Stimulated activated CD8-positive, alpha-beta memory T cell treated with anti-CD3 and anti-CD28 coated beads, Interleukin-12 subunit alpha, Interleukin-12 subunit beta, amount 100 ng/mL, for 24 hours (primary cell): ENCODE measurements around the gene FGFBP2.
"Not testable (repeated sequence)": the region's sequence is repeated elsewhere in the genome, so short reads cannot be mapped to it uniquely, and the experiment has no call there.

ENCODE experiments used
- DNase-seq: peaks from one replicate; pipeline ENCODE4 v3.0.0-alpha.2; 2020; ENCODE audit errors: extremely low read depth

Gene FGFBP2

DNA sequence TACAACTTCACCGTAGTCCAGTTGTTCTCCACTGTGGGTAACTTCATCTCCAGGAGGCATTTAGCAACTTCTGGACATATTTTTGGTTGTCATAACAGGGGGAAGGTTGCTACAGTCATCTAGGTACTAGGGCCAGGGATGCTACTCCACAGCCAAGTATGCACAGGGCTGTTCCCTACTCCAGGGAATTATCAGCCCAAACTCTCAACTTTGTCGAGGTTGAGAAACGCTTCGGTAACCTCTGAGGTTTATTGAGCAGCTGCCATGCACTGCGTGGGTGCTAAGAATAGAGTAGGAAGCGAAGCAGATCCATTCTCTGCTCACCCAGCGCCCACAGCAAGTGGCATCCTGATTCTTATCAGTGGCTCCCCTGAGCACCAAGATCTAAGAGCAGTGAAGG lies 32.7 kb downstream of the FGFBP2 start:
- DNase-seq, result no peak

DNA sequence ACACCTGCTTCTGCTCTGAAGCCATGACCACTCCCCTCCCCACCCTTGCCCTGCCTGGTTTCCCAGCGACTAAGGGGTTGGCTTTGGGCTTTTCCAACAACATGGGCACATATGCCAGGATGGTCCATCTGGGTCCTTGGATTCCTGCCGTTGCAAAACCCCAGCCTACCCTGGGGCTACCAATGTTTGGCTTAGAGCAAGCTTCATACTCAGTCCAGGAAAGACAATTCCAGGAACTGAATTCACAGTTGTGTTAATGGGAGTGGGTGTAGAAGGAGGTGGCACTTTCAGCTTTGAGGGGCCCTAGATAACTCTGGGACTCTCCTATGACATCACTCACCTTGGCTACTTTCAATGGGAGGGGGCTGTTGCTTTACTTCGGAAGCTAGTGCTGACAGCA lies 33.4 kb downstream of the FGFBP2 start:
- DNase-seq, result no peak

DNA sequence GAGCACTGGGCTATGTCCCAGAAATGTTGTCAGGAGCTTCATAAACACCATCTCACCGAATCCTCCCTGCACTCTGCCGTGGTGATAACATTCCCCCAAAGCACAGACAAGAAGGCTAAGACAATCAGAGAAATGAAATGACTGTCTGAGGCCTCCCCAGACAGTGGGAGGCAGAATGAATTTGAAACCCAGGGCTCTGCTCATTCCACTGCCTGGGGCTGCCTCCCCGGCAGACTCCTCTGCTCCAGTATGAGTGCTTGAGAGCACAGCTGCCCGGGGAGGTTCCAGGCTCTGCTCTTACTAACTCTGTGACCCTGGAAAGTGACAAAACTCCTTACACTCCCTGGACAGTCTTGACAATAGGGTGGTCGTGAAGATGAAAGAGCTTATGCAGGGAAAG lies 34.1 kb downstream of the FGFBP2 start:
- DNase-seq, result no peak

DNA sequence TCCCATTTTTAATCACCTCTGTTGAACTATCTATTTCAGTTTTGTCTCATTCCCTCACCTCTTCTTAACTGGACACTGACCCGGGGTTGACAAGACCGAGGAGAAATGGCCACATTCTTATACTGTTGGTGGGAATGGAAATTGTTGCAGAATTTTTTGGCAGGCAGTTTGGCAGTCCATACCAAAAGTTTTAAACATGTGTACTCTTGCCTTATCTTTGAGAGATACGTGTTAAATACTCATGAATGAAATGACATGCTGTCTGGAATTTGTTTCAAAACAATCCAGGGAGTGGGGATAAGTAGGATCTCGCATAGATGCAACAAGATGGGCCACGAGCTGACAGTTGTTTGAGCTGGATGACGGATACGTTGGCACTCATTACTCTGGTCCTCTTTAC lies 36.5 kb downstream of the FGFBP2 start:
- no peak for DNase-seq

DNA sequence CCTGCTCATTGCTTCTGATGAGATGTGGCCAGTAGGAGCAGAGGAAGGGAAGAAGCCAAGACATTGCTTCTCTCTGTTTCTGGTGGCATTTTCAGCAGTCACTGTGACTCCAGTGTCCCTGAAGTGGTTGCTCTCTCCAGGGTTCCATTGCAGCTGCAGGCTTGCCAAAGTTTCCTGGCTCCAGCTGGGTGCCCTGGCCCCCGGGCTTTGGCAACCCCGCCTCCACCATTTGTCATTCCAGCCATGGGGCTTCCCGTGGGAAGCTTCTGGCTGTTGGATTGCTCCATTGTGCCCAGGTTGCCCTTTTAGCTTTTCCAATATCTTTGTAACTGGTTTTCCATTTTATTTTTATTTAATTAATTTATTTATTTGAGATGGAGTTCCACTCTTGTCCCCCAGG lies 37.1 kb downstream of the FGFBP2 start:
- no peak for DNase-seq

DNA sequence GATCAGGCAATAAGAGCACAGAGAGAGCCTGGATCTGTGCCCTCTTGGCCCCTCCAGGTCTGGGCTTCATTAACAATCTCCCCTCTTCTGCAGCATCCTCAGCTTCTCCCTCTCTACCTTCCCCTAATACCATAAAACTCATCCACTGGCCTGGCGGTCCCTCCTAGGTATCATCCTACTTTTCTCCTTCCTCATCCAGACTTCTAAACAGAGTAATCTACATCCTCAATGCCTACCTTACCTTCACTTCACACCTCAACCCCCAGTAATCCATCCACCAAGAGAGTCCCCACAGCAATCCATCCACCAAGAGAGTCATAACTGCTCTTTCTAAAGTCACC lies 41.4 kb downstream of the FGFBP2 start:
- no peak for DNase-seq

DNA sequence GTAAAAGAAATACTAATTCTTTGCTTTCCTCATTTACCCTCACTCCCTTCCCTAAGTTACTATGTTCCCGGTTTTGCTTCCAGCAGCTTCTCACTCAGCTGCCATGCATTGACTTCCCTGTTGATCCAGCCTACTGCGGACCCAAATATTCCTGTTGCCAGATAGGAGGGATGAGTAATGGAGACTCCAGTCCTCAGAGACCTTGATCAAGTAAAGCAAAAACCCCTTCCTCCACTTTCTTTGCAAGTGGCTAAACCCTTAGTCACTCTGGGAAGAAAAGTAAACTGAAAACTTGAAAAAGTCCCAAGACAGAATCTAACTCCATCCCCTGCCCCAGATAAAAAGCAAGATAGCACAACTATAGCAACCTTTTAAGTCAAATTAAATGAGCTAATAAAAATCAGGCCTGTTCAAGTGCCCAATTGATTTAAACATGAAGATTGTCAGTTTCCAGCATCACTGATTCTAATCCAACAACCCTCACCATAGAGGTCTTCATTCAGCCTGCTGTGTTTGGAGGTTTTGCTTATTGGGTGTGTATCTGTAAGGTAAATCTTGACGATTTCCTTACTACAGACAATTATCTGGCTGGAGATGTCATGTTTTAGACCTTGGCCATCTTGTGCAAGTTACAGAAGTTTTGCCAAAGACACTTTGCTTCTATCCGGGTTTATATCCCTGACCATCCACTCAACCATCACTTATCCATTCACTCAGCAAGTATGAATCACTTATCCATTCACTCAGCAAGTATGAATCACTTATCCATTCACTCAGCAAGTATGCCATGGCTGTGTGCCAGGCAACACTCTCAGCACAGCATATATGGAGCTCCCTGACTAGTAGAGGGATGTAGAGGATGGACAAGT lies 42.0 kb downstream of the FGFBP2 start:
- no peak for DNase-seq

DNA sequence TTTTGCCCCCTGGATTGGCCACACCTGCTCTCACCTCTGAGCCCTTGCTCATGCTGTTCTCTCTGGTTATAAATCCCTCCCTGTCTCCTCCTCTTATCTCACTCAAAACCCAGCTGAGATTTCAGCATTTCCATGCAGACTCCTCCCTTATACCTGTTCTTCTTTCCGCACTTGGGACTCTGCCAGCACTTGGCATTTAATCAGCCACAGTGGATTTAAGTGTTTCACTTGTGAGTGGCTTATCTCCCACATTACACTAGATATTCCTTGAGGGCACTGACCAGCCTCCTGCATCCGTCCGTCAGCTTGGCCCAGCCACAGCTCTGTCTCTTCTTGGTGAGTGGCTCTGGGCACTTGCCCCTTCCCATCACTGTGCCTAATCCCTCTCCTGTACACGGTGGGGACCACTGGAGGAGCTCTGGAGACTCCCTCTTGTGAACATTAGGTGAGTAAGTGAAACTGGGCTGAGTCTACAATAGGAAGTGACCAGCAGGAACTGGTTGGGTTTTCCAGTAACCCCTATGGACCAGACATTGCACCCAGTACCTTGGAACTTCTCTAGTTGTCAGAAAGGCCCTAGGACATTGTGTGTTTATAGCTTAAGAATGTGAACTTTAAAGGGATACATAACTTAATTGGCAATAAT lies 44.4 kb downstream of the FGFBP2 start:
- DNase-seq, result no peak

DNA sequence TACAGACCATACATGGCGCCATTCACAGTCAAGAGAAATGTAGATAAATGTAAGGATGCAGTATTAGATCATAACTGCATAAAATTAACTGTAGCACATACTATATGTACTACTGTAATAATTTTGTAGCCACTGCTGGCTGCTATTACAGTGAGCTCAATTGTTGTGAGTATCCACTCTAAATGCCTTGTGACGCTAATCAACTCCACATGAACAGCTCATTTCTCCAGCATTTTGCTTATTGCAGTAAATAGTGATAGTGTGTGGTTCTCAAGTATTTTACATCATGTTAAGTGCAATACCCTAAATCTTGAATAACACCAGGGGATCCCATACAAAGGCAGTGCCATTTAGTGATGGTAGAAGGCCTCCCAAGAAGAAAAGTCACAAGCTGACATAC lies 45.7 kb downstream of the FGFBP2 start:
- DNase-seq, result no peak

DNA sequence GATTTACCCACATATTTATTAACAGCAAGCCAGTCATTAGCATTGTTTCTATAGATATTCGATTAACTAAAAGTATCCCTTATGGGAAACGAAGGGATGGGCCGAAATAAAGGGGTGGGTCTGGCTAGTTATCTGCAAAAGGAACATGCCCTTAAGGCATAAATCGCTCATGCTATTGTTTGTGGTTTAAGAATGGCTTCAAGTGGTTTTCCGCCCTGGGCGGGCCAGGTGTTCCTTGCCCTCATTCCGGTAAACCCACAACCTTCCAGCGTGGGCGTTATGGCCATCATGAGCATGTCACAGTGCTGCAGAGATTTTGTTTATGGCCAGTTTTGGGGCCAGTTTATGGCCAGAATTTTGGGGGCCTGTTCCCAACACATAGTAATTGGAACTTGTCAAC lies 46.6 kb downstream of the FGFBP2 start:
- DNase-seq, result not testable (repeated sequence)

DNA sequence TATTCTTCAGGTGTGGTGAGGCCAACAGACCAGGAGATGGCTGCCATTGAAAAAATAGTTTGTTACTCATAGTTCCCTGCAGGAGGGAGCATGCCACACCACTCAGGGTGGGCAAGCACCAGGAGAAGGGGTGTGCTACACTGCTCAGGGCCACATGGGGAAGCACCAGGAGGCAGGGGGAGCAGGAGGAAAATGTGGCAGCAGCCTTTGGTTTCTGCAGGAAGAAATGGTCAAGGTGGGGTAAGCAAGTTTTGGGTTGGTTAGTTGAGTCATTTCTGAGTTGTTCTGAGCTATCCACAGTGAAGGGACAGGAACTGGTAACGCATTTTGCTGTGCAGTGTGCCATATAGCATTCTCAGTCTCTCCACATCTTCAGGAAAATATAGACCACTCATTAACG lies 48.2 kb downstream of the FGFBP2 start:
- DNase-seq, result no peak

DNA sequence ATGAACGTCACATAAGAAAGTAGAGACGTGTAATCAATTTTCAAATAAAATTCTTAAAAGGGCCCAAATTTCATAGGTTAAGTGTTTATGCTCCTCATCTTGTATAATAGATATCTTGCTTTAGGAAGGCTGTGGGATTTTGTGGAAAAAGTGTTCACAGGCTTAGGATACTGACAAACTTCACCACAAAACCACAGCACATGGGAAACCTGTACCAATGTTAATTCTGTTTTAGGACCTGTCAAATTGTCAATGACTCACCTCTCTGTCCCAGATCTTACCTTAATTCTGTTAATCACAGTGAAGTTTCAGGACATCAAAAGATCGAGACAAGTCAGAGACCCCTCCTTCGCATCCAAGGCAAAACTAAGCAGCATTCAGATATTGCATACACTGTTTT lies 48.7 kb downstream of the FGFBP2 start:
- DNase-seq, result no peak

DNA sequence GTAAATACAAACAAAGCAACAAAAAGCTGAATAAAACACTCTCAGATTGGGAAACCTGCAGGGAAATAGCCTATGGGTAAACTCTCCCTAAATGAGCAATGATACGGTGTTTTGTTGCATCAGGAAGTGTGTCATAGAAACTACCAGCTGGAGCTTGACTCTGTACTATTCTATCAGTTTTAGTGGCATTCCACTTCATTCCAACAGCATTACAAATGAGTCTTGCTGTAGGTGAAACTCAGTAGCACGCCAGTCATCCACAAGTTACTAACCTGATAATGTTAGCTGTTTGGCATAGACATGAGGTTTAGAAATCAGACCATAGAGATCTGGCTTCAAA lies 49.4 kb downstream of the FGFBP2 start:
- no peak for DNase-seq

DNA sequence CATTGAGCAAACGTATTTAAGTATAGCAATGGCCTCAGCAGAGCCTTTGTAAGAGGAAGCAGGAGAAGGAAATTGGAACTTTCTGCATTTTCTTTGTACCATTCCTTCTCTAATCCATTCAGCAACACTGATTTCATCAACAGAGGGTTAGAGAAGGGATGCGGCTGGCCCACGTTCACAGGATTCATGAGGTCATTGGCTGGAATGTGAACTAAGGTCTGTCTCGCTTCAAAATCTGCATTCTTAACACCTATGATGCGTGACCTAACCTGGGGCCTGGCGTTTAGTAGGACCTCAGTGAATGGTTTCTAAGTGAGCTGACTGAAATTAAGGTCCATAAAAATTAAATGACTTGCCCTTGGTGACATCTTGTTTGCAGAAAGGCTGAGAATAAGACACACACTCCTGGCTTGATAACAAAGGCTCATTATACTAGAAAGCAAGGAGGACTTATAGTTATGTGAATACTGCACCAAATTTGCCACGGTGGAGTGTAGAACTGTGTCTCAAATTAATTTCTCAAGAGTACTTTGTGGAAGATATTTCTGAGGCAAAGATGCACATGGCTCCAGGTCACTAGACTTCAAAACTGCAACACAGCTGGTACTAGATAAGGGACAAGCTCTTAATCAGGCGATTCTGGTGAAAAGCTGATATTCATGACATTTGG lies 49.9 kb downstream of the FGFBP2 start:
- DNase-seq, result no peak

DNA sequence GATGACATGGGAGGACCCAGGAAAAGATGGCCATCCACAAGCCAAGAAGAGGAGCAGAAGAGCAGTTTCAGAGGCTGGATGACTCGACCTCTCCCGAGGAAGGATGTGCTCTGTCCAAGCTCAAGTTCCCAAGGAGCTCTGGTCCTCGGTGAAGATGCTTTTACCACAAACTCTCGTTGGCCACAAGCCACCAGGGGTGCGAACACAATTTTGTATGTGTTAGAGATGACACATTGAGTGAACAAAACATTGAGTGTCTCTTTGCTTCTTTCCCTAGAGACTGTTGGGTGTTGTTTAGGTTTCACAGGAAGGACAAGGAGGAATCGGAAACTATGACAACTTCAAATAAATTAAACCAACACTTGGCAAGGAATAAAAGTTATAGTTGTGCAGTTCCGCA lies 50.7 kb downstream of the FGFBP2 start:
- no peak for DNase-seq
